ENCODE measurements around the gene CHN2.

- TF ChIP-seq CTCF (IDR thresholded peaks at IDR 0.05; ENCODE audit: poor library complexity, severe bottlenecking) (no peak), EP300 (conservative IDR thresholded peaks at IDR 0.05; ENCODE audit: poor library complexity, severe bottlenecking) (no peak), REST (IDR thresholded peaks at IDR 0.05; ENCODE audit: borderline replicate concordance) (no peak), SMC3 (conservative IDR thresholded peaks at IDR 0.05; ENCODE audit: poor library complexity) (no peak)
These were observed 10.0 kb upstream of the CHN2 start for GRCh38 chr7:29184599-29184998.
